ENCODE results near the gene GALNT17. TPM values are rescaled to one million over a fixed set of nuclear protein-coding genes. Genes with fewer than 3 reads are reported as not detected.
"Not testable (repeated sequence)": the region's sequence is repeated elsewhere in the genome, so short reads cannot be mapped to it uniquely, and the experiment has no call there.

GALNT17 gene
- total RNA-seq, 1 donor from 2014 or later, result 57.9 TPM

GRCh38 chr7:71727347-71727746 lies 595.4 kb downstream of the GALNT17 start:
- intact Hi-C loops (cut with micrococcal nuclease), result no loop called here
- DNase-seq (no peak), ATAC-seq (peak; percentile 73)

- ATAC-seq, result no peak
- intact Hi-C loops (cut with micrococcal nuclease), result loop anchor here (5.0 kb wide), 1 partner anchor 874 kb away; no protein-coding TSS in a partner anchor
- no peak for DNase-seq
Measured at GRCh38 chr7:71731740-71732139, 599.8 kb downstream of the GALNT17 start.

GRCh38 chr7:71733107-71733870 lies 601.3 kb downstream of the GALNT17 start:
- DNase-seq, result peak; percentile 90
- peak; percentile 85 for ATAC-seq
- intact Hi-C loops (cut with micrococcal nuclease), result loop anchor here (5.0 kb wide), 1 partner anchor 876 kb away; no protein-coding TSS in a partner anchor

- peak; percentile 66 for ATAC-seq
- intact Hi-C loops (cut with micrococcal nuclease), result no loop called here
- DNase-seq, result peak; percentile 53
Measured at GRCh38 chr7:71735961-71736556, 604.1 kb downstream of the GALNT17 start.

GRCh38 chr7:71737931-71738540 lies 606.1 kb downstream of the GALNT17 start:
- DNase-seq; intact Hi-C loops (cut with micrococcal nuclease); ATAC-seq: not testable (repeated sequence)

GRCh38 chr7:71739520-71740173 lies 607.7 kb downstream of the GALNT17 start:
- no peak for DNase-seq
- intact Hi-C loops (cut with micrococcal nuclease), result no loop called here
- no peak for ATAC-seq

- intact Hi-C loops (cut with micrococcal nuclease), result no loop called here
- DNase-seq, result no peak
Measured at GRCh38 chr7:71740174-71740560, 608.2 kb downstream of the GALNT17 start.

GRCh38 chr7:71746006-71746405 lies 614.1 kb downstream of the GALNT17 start:
- intact Hi-C loops (cut with micrococcal nuclease), result no loop called here
- DNase-seq (no peak), ATAC-seq (no peak)

More at GRCh38 chr7:71740174-71740560, 608.2 kb downstream of the GALNT17 start:
- ATAC-seq, result no peak

GRCh38 chr7:71750290-71750689 lies 618.3 kb downstream of the GALNT17 start:
- intact Hi-C loops (cut with micrococcal nuclease), result no loop called here
- ATAC-seq (no peak), DNase-seq (no peak)

GRCh38 chr7:71752171-71752935 lies 620.4 kb downstream of the GALNT17 start:
- ATAC-seq, result peak; percentile 86
- intact Hi-C loops (cut with micrococcal nuclease), result no loop called here

GRCh38 chr7:71753236-71753635 lies 621.3 kb downstream of the GALNT17 start:
- no peak for DNase-seq
- ATAC-seq, result no peak
- intact Hi-C loops (cut with micrococcal nuclease), result no loop called here

More at GRCh38 chr7:71752171-71752935, 620.4 kb downstream of the GALNT17 start:
- DNase-seq, result peak; percentile 73

GRCh38 chr7:71753956-71754664 lies 622.2 kb downstream of the GALNT17 start:
- intact Hi-C loops (cut with micrococcal nuclease), result no loop called here

GRCh38 chr7:71754828-71755227 lies 622.9 kb downstream of the GALNT17 start:
- ATAC-seq (no peak), DNase-seq (no peak)
- intact Hi-C loops (cut with micrococcal nuclease), result no loop called here

More at GRCh38 chr7:71753956-71754664, 622.2 kb downstream of the GALNT17 start:
- no peak for DNase-seq
- ATAC-seq, result no peak

- ATAC-seq (no peak), DNase-seq (no peak)
- intact Hi-C loops (cut with micrococcal nuclease), result no loop called here
Measured at GRCh38 chr7:71761336-71761735, 629.4 kb downstream of the GALNT17 start.
